Astrocyte (in vitro differentiated cells and primary cell): ENCODE results near the gene CHAF1A. TPM values are rescaled to one million over a fixed set of nuclear protein-coding genes. Genes with fewer than 3 reads are reported as not detected.

Experiments used
- DNase-seq: peaks from one replicate; pipeline ENCODE4 v3.0.0-alpha.2; 2010; ENCODE audit warnings: low read depth
- FAIRE-seq: peaks from 2 replicates; lab custom pipeline; 2011; peaks lifted over from hg19 to GRCh38; lab: Jason Lieb, UNC
- H2AFZ ChIP-seq: 2 replicates; pipeline ENCODE4 v1.6.0; 2012; ENCODE audit warnings: low read depth, low read length, inconsistent platforms
- H3K27ac ChIP-seq: 2 replicates; pipeline ENCODE4 v1.5.1; 2011; ENCODE audit warnings: low read depth, low read length, inconsistent platforms
- H3K27me3 ChIP-seq: 2 replicates; pipeline ENCODE4 v1.6.0; 2011; ENCODE audit warnings: low read length, inconsistent platforms; ENCODE audit not compliant: insufficient read depth
- H3K36me3 ChIP-seq: 2 replicates; pipeline ENCODE4 v1.5.1; 2011; ENCODE audit warnings: low read length, inconsistent platforms; ENCODE audit not compliant: insufficient read depth
- H3K4me1 ChIP-seq: 2 replicates; pipeline ENCODE4 v1.5.1; 2011; ENCODE audit warnings: low read length, inconsistent platforms; ENCODE audit not compliant: insufficient read depth
- H3K4me2 ChIP-seq: 2 replicates; pipeline ENCODE4 v1.6.0; 2012; ENCODE audit warnings: low read length, inconsistent platforms
- H3K4me3 ChIP-seq: 2 replicates; pipeline ENCODE4 v1.5.1; 2011; ENCODE audit warnings: low read depth, mild to moderate bottlenecking, low read length, inconsistent platforms; ENCODE audit not compliant: insufficient read depth
- H3K79me2 ChIP-seq: 2 replicates; pipeline ENCODE4 v1.6.0; 2012; ENCODE audit warnings: mild to moderate bottlenecking, low read length, inconsistent platforms; ENCODE audit not compliant: insufficient read depth
- H3K9ac ChIP-seq: 2 replicates; pipeline ENCODE4 v1.6.0; 2012; ENCODE audit warnings: mild to moderate bottlenecking, low read length, inconsistent platforms
- H3K9me3 ChIP-seq: 2 replicates; pipeline ENCODE4 v1.5.1; 2012; ENCODE audit warnings: low read depth, mild to moderate bottlenecking, low read length, inconsistent platforms; ENCODE audit not compliant: insufficient read depth
- H4K20me1 ChIP-seq: 2 replicates; pipeline ENCODE4 v1.6.0; 2012; ENCODE audit warnings: low read length, inconsistent platforms; ENCODE audit not compliant: insufficient read depth
- H3K27ac Mint-ChIP-seq: one replicate; pipeline ENCODE4 v1.8.0; 2021; ENCODE audit warnings: mild to moderate bottlenecking, mixed read lengths; ENCODE audit not compliant: unreplicated experiment
- H3K27me3 Mint-ChIP-seq: one replicate; pipeline ENCODE4 v1.8.0; 2021; ENCODE audit warnings: low read depth, mixed read lengths; ENCODE audit not compliant: unreplicated experiment
- H3K36me3 Mint-ChIP-seq: one replicate; pipeline ENCODE4 v1.8.0; 2021; ENCODE audit warnings: low read depth, mixed read lengths; ENCODE audit not compliant: unreplicated experiment
- H3K4me1 Mint-ChIP-seq: one replicate; pipeline ENCODE4 v1.8.0; 2021; ENCODE audit warnings: low read depth, mixed read lengths; ENCODE audit not compliant: unreplicated experiment
- H3K4me3 Mint-ChIP-seq: one replicate; pipeline ENCODE4 v1.8.0; 2021; ENCODE audit warnings: mild to moderate bottlenecking, moderate library complexity, mixed read lengths; ENCODE audit not compliant: unreplicated experiment
- H3K9me3 Mint-ChIP-seq: one replicate; pipeline ENCODE4 v1.8.0; 2021; ENCODE audit warnings: mild to moderate bottlenecking, mixed read lengths; ENCODE audit not compliant: unreplicated experiment
- EZH2 ChIP-seq: IDR thresholded peaks from 2 replicates; pipeline ENCODE4 v1.6.1; 2012; ENCODE audit warnings: mild to moderate bottlenecking, low read length, inconsistent platforms; ENCODE audit not compliant: insufficient read depth
- total RNA-seq: library from RNA; stranded (reverse); gene quantifications from 2 replicates; pipeline ENCODE4 v1.2.1, GENCODE V29; 2021
- TF ChIP-seq, protein P1 (sequence below): IDR thresholded peaks from 2 replicates; pipeline ENCODE4 v1.5.1; 2011; ENCODE audit warnings: low read depth, mild to moderate bottlenecking, inconsistent platforms, low read length, moderate library complexity; ENCODE audit not compliant: insufficient read depth

CHAF1A gene
- total RNA-seq, 1 donor from 2014 or later: 8.5 TPM

DNA sequence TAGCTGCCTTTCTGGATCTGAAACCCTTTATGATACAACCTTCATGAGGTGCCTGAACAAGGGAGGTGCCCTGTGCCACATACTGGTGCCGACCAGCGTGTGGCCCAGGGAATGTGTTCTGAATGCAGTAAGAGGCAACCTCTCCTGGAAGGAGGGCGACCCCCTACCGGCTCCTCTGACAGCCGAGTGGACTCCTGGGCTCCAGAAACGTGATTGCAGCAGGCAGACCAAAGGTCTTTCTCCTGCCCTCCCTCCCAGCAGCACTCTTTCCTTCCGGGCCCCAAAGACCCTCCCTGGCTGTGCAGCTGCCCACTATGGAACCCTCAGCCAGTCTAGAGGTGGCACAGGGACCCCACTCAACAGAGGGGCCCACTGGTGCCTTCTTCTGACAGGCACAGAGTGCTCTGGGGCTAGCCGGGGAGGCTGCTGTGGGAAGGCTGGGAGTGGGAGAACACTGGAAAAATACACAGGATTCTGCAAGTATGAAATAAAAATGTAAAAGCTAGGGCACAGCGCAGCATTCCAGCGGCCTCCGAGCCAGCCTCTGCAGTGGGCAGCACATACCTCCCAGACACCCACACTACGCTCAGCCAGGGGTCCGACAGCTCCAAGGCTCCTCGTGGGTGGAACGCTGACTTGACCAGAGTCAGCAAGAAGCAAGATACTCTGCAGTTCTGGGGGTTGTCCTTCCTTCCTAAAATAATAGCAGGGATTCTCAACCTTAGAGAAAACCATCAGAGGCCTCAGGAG is 17.0 kb upstream of the CHAF1A start:
- H3K27me3 Mint-ChIP-seq: no peaks in the 10 kb centered on the region
- DNase-seq (no peak), FAIRE-seq (no peak)
- H4K20me1 ChIP-seq: peaks cover 96% of the 10 kb centered on the region
- no peaks in the 10 kb centered on the region for H3K27me3 ChIP-seq
- H3K36me3 Mint-ChIP-seq: peaks cover 7% of the 10 kb centered on the region
- no peak overlapping the region for H3K4me3 ChIP-seq
- peaks cover 23% of the 10 kb centered on the region for H3K4me1 ChIP-seq
- H3K9ac ChIP-seq: peak overlapping the region; percentile 1
- peak overlapping the region; percentile 37 for H3K4me2 ChIP-seq
- peaks cover 38% of the 10 kb centered on the region for H3K4me1 Mint-ChIP-seq
- H3K9me3 ChIP-seq: no peaks in the 10 kb centered on the region
- H2AFZ ChIP-seq: no peak overlapping the region
- no peak overlapping the region for H3K27ac Mint-ChIP-seq
- H3K36me3 ChIP-seq: no peaks in the 10 kb centered on the region
- H3K27ac ChIP-seq: peak overlapping the region; percentile 27
- TF ChIP-seq, protein P1, sequence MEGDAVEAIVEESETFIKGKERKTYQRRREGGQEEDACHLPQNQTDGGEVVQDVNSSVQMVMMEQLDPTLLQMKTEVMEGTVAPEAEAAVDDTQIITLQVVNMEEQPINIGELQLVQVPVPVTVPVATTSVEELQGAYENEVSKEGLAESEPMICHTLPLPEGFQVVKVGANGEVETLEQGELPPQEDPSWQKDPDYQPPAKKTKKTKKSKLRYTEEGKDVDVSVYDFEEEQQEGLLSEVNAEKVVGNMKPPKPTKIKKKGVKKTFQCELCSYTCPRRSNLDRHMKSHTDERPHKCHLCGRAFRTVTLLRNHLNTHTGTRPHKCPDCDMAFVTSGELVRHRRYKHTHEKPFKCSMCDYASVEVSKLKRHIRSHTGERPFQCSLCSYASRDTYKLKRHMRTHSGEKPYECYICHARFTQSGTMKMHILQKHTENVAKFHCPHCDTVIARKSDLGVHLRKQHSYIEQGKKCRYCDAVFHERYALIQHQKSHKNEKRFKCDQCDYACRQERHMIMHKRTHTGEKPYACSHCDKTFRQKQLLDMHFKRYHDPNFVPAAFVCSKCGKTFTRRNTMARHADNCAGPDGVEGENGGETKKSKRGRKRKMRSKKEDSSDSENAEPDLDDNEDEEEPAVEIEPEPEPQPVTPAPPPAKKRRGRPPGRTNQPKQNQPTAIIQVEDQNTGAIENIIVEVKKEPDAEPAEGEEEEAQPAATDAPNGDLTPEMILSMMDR: no peak
- no peak for TF ChIP-seq EZH2
- H3K4me3 Mint-ChIP-seq: no peak overlapping the region
- H3K79me2 ChIP-seq: peaks cover 94% of the 10 kb centered on the region
- H3K9me3 Mint-ChIP-seq: no peaks in the 10 kb centered on the region

DNA sequence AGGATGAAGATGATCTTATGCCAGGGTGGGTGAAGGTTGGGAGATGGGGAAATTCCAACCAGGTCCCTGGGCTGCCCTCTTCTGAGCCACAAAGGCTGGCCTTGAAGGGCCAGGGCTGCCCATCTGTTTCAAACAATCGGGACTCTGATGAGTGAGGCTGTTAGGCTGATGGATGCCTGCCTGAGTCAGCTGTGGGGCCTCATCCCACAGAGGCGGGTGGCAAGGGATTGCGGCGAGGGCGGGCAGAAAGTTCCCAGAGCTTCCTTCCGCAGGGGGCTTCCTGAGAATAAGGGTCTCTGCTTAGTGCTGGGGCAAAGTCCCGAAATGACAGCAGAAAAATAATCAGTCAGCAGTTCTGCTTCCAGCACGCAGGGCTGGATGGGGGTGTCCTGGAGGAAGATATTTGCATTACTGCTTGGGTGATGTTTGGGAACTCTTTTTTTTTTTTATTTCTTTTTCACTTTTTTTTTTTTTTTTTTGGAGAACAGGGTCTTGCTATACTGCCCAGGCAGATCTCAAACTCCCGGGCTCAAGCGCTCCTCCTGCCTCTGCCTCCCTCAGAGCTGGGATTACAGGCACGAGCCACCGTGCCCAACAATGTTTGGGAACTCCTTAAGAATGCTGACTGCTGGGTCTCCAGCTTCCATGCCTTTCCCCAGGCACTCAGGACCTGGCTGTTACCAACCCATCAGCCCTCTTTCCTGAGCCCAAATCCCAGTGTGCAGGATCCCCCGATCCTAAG is 16.2 kb upstream of the CHAF1A start:
- peaks cover 8% of the 10 kb centered on the region for H3K36me3 Mint-ChIP-seq

More for the DNA sequence above, 16.2 kb upstream of the CHAF1A start:
- DNase-seq (no peak), FAIRE-seq (no peak)
- Histone ChIP-seq H3K27me3 (no peaks in the 10 kb centered on the region), H3K79me2 (peaks cover 94% of the 10 kb centered on the region), H4K20me1 (peaks cover 96% of the 10 kb centered on the region), H3K4me1 (peaks cover 31% of the 10 kb centered on the region), H2AFZ (no peak overlapping the region), H3K36me3 (no peaks in the 10 kb centered on the region), H3K27ac (peak overlapping the region; percentile 0), H3K9me3 (no peaks in the 10 kb centered on the region), H3K4me2 (peak overlapping the region; percentile 37), H3K9ac (peak overlapping the region; percentile 1), H3K4me3 (no peak overlapping the region)
- no peaks in the 10 kb centered on the region for H3K9me3 Mint-ChIP-seq
- TF ChIP-seq EZH2: no peak
- TF ChIP-seq, protein P1: peak; percentile 14
- no peak overlapping the region for H3K4me3 Mint-ChIP-seq
- no peak overlapping the region for H3K27ac Mint-ChIP-seq
- H3K4me1 Mint-ChIP-seq: peaks cover 46% of the 10 kb centered on the region
- no peaks in the 10 kb centered on the region for H3K27me3 Mint-ChIP-seq
